Adrenal gland (tissue), 5 donors: Measurements from ENCODE around the gene CA11.

Experiments used
- CTCF ChIP-seq, 6 experiments: fragments of 450-650 bp in 4 of 6; fragments of 200-600 bp in 2 of 6; sonication (generic) in 1 of 6; IDR thresholded peaks; 1 replicate in 5 of 6; 2 replicates in 1 of 6; pipeline versions ENCODE4 v1.5.1 to v1.8.0; 2016 to 2021; ENCODE audit warnings: antibody characterized with exemption in 6 of 6, mild to moderate bottlenecking in 2 of 6, moderate library complexity in 1 of 6
- POLR2A ChIP-seq, 2 donors: fragments of 450-650 bp; IDR thresholded peaks; one replicate each; pipeline ENCODE4 v1.6.1; 2017; ENCODE audit warnings: antibody characterized with exemption in 2 of 2, mild to moderate bottlenecking in 2 of 2, moderate library complexity in 1 of 2
- donor health status: DM: no; HTN: no; CAD: no.

- no peak for TF ChIP-seq POLR2A (IDR thresholded peaks at IDR 0.05)
- TF ChIP-seq CTCF (IDR thresholded peaks at IDR 0.05): no peak
Observed at GRCh38 chr19:48686088-48686487, 40.1 kb upstream of the CA11 start.
